HCT116 (cell line): ENCODE results near the gene IGFN1. TPM values are rescaled to one million over a fixed set of nuclear protein-coding genes. Genes with fewer than 3 reads are reported as not detected.

Source experiments
- ATAC-seq: fragments of 200-7000 bp; cut with Tn5 transposase; 2 replicates; pipeline ENCODE4 v1.9.1; 2020; ENCODE audit warnings: mild to moderate bottlenecking, moderate library complexity
- BruUV-seq: library from RNA; stranded (reverse); fragments of 400-500 nt; replicated peaks from 2 replicates; lab custom pipeline; 2021; lab: Mats Ljungman, UMichigan
- CTCF ChIA-PET: fragments of 300-600 bp; sonication (Branson Sonifier 250); formaldehyde crosslinking; loops from one replicate; lab custom pipeline; 2021; ENCODE audit warnings: antibody characterized with exemption; lab: Charles Lee
- POLR2A ChIA-PET: fragments of 300-600, 350-600 bp; sonication (Branson Sonifier 250); formaldehyde crosslinking; loops from one replicate; lab custom pipeline; 2021; ENCODE audit warnings: antibody characterized with exemption; lab: Charles Lee
- RAD21 ChIA-PET, 2 experiments: fragments of 300-600 bp; sonication (Branson Sonifier 250); formaldehyde crosslinking; loops; one replicate each; lab custom pipeline; 2023; ENCODE audit warnings: low total read pairs in 2 of 2; ENCODE audit not compliant: uncharacterized antibody in 2 of 2, unreplicated experiment in 2 of 2, low non-redundant PET in 1 of 2; lab: Charles Lee
- DNase-seq: peaks from one replicate; pipeline ENCODE4 v3.0.0-alpha.2; 2010; ENCODE audit warnings: low read depth, low spot score
- H2AFZ ChIP-seq: fragments of 200-600 bp; shearing (Covaris generic), sonication (generic); 2 replicates; pipeline ENCODE4 v1.6.1; 2017; ENCODE audit warnings: low read depth, mixed run types, mixed read lengths, antibody characterized with exemption, low read length; ENCODE audit not compliant: poor library complexity, severe bottlenecking
- H3K27ac ChIP-seq: 2 replicates; pipeline ENCODE4 v1.5.1; 2012; ENCODE audit warnings: low read depth, low read length
- H3K27me3 ChIP-seq: fragments of 200-600 bp; sonication (generic); 2 replicates; pipeline ENCODE4 v1.6.1; 2016; ENCODE audit warnings: mixed run types, low read length, mixed read lengths; ENCODE audit not compliant: insufficient read depth
- H3K36me3 ChIP-seq, 2 experiments: fragments of 200-500 bp in 1 of 2; fragments of 200-600 bp in 1 of 2; sonication (Bioruptor generic) in 1 of 2; sonication (generic) in 1 of 2; 2 replicates each; pipeline versions ENCODE4 v1.5.1 to v1.6.1; 2014 to 2016; ENCODE audit warnings: low read length in 2 of 2, inconsistent platforms in 1 of 2, mixed read lengths in 1 of 2, mixed run types in 1 of 2; ENCODE audit not compliant: insufficient read depth in 2 of 2, control insufficient read depth in 1 of 2
- H3K4me1 ChIP-seq, 2 experiments: fragments of 200-600 bp in 1 of 2; sonication (generic) in 1 of 2; 2 replicates each; pipeline versions ENCODE4 v1.5.1 to v1.6.1; 2012 to 2017; ENCODE audit warnings: low read length in 2 of 2, inconsistent platforms in 1 of 2, mild to moderate bottlenecking in 1 of 2, mixed read lengths in 1 of 2, mixed run types in 1 of 2, moderate library complexity in 1 of 2; ENCODE audit not compliant: insufficient read depth in 2 of 2, control insufficient read depth in 1 of 2
- H3K4me2 ChIP-seq: fragments of 200-600 bp; sonication (generic); 2 replicates; pipeline ENCODE4 v1.6.1; 2017; ENCODE audit warnings: mixed run types, low read length, mixed read lengths
- H3K4me3 ChIP-seq, 2 experiments: fragments of 200-600 bp in 1 of 2; sonication (generic) in 1 of 2; replicated peaks in 1 of 2; 2 replicates each; pipeline ENCODE4 v1.5.1; 2011 to 2016; ENCODE audit warnings: low read length in 2 of 2, control low read depth in 1 of 2, low read depth in 1 of 2, mild to moderate bottlenecking in 1 of 2, mixed read lengths in 1 of 2, mixed run types in 1 of 2
- H3K79me2 ChIP-seq: fragments of 200-600 bp; sonication (generic); 2 replicates; pipeline ENCODE4 v1.6.1; 2017; ENCODE audit warnings: mild to moderate bottlenecking, mixed run types, low read length, moderate library complexity, mixed read lengths; ENCODE audit not compliant: insufficient read depth
- H3K9ac ChIP-seq: fragments of 200-600 bp; sonication (generic); 2 replicates; pipeline ENCODE4 v1.6.1; 2016; ENCODE audit warnings: low read length, mixed read lengths
- H3K9me2 ChIP-seq: fragments of 200-600 bp; sonication (generic), shearing (Covaris generic); 2 replicates; pipeline ENCODE4 v1.6.1; 2017; ENCODE audit warnings: mixed run types, mild to moderate bottlenecking, moderate library complexity; ENCODE audit not compliant: insufficient read depth
- H3K9me3 ChIP-seq, 2 experiments: fragments of 200-500 bp in 1 of 2; fragments of 200-600 bp in 1 of 2; sonication (Bioruptor generic) in 1 of 2; sonication (generic) in 1 of 2; 2 replicates each; pipeline ENCODE4 v1.6.1; 2014 to 2017; ENCODE audit warnings: low read length in 2 of 2, mixed read lengths in 2 of 2, inconsistent platforms in 1 of 2, low read depth in 1 of 2, mild to moderate bottlenecking in 1 of 2, mixed run types in 1 of 2, moderate library complexity in 1 of 2; ENCODE audit not compliant: control insufficient read depth in 1 of 2, insufficient read depth in 1 of 2
- H4K20me1 ChIP-seq: fragments of 200-600 bp; sonication (generic), shearing (Covaris generic); 2 replicates; pipeline ENCODE4 v1.6.1; 2017; ENCODE audit warnings: mixed run types, mild to moderate bottlenecking, moderate library complexity; ENCODE audit not compliant: insufficient read depth
- CBX3 ChIP-seq: IDR thresholded peaks from 2 replicates; pipeline ENCODE4 v1.6.1; 2012; ENCODE audit warnings: low read depth
- ELF1 ChIP-seq: IDR thresholded peaks from 2 replicates; pipeline ENCODE4 v1.6.1; 2012; ENCODE audit warnings: low read depth, borderline replicate concordance
- EZH2 ChIP-seq: fragments of 200-600 bp; sonication (generic); IDR thresholded peaks from 2 replicates; pipeline ENCODE4 v1.6.1; 2017; ENCODE audit warnings: antibody characterized with exemption, mixed run types
- EZH2phosphoT487 ChIP-seq: fragments of 200-600 bp; IDR thresholded peaks from 2 replicates; pipeline ENCODE4 v1.6.1; 2018; ENCODE audit warnings: antibody characterized with exemption, borderline replicate concordance
- FOSL1 ChIP-seq: IDR thresholded peaks from 2 replicates; pipeline ENCODE4 v1.6.1; 2012; ENCODE audit warnings: low read depth
- POLR2AphosphoS5 ChIP-seq: IDR thresholded peaks from 2 replicates; pipeline ENCODE4 v1.6.1; 2011; ENCODE audit warnings: mild to moderate bottlenecking, low read depth, low read length, moderate library complexity
- RAD21 ChIP-seq: IDR thresholded peaks from 2 replicates; pipeline ENCODE4 v1.6.1; 2012; ENCODE audit warnings: low read depth, mild to moderate bottlenecking
- SRF ChIP-seq: IDR thresholded peaks from 2 replicates; pipeline ENCODE4 v1.6.1; 2012; ENCODE audit warnings: low read depth
- ZFX ChIP-seq: fragments of 450-650 bp; IDR thresholded peaks from 2 replicates; pipeline ENCODE4 v1.6.1; 2017
- intact Hi-C: fragments of 100-400 bp; cut with micrococcal nuclease; formaldehyde crosslinking; loops from 2 replicates; pipeline ENCODE4 v1.10.0; 2022
- total RNA-seq: library from RNA; stranded (reverse); gene quantifications from one replicate; pipeline ENCODE4 v1.2.1, GENCODE V29; 2021; ENCODE audit not compliant: unreplicated experiment
- TF ChIP-seq, protein P1 (sequence below): IDR thresholded peaks from 2 replicates; pipeline ENCODE4 v1.6.1; 2011; ENCODE audit warnings: mild to moderate bottlenecking, low read length, moderate library complexity; ENCODE audit not compliant: insufficient replicate concordance; ENCODE audit errors: extremely low read depth
- TF ChIP-seq, protein P2 (sequence below): IDR thresholded peaks from 2 replicates; pipeline ENCODE4 v1.6.1; 2012
- TF ChIP-seq, protein P3 (sequence below): IDR thresholded peaks from 2 replicates; pipeline ENCODE4 v1.6.1; 2012; ENCODE audit warnings: low read depth
- TF ChIP-seq, protein P4 (sequence below), 3 experiments: fragments of 200-600 bp in 1 of 3; sonication (generic) in 1 of 3; IDR thresholded peaks in 2 of 3; conservative IDR thresholded peaks in 1 of 3; 2 replicates each; pipeline ENCODE4 v1.5.1; 2012 to 2017; ENCODE audit warnings: low read depth in 2 of 3, low read length in 2 of 3, antibody characterized with exemption in 1 of 3, borderline replicate concordance in 1 of 3, control low read depth in 1 of 3, mild to moderate bottlenecking in 1 of 3, mixed read lengths in 1 of 3, mixed run types in 1 of 3, moderate library complexity in 1 of 3; ENCODE audit not compliant: insufficient read depth in 1 of 3

Gene IGFN1
- total RNA-seq, 1 experiment from 2014 or later: not detected

DNA sequence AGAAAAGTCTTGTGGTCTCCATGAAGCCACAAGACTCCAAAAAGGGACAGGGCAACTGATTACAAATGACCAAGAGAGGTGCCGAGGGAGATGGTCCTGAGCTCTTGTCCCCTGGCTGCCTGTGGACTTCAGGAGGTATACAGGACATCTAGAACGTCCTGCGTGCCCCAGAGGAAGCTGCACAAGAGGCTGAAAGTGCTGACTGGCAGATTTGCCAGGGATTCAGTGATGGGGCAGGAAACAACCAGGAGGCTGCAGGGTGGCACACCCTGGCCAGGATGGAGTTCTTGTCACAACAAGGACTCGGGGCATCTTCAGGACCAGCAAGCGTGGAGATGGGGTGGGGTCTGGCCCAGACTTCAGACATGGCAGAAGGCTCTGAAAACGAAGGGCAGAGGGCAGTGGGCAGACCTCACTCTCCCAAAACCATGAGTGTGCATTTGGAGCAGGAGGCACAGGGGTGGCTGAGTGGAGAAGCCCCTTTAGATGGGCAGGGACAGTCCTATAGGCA is 79.3 kb downstream of the IGFN1 start:
- RAD21 ChIA-PET: no interaction called here
- BruUV-seq: no TSS peak
- TF ChIP-seq ELF1 (no peak), SRF (no peak), POLR2AphosphoS5 (no peak), EZH2 (no peak), FOSL1 (no peak), EZH2phosphoT487 (no peak), ZFX (no peak), CBX3 (no peak), RAD21 (no peak)
- TF ChIP-seq, protein P1, sequence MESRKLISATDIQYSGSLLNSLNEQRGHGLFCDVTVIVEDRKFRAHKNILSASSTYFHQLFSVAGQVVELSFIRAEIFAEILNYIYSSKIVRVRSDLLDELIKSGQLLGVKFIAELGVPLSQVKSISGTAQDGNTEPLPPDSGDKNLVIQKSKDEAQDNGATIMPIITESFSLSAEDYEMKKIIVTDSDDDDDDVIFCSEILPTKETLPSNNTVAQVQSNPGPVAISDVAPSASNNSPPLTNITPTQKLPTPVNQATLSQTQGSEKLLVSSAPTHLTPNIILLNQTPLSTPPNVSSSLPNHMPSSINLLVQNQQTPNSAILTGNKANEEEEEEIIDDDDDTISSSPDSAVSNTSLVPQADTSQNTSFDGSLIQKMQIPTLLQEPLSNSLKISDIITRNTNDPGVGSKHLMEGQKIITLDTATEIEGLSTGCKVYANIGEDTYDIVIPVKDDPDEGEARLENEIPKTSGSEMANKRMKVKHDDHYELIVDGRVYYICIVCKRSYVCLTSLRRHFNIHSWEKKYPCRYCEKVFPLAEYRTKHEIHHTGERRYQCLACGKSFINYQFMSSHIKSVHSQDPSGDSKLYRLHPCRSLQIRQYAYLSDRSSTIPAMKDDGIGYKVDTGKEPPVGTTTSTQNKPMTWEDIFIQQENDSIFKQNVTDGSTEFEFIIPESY: no peak
- TF ChIP-seq, protein P2, sequence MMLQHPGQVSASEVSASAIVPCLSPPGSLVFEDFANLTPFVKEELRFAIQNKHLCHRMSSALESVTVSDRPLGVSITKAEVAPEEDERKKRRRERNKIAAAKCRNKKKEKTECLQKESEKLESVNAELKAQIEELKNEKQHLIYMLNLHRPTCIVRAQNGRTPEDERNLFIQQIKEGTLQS: no peak
- TF ChIP-seq, protein P3, sequence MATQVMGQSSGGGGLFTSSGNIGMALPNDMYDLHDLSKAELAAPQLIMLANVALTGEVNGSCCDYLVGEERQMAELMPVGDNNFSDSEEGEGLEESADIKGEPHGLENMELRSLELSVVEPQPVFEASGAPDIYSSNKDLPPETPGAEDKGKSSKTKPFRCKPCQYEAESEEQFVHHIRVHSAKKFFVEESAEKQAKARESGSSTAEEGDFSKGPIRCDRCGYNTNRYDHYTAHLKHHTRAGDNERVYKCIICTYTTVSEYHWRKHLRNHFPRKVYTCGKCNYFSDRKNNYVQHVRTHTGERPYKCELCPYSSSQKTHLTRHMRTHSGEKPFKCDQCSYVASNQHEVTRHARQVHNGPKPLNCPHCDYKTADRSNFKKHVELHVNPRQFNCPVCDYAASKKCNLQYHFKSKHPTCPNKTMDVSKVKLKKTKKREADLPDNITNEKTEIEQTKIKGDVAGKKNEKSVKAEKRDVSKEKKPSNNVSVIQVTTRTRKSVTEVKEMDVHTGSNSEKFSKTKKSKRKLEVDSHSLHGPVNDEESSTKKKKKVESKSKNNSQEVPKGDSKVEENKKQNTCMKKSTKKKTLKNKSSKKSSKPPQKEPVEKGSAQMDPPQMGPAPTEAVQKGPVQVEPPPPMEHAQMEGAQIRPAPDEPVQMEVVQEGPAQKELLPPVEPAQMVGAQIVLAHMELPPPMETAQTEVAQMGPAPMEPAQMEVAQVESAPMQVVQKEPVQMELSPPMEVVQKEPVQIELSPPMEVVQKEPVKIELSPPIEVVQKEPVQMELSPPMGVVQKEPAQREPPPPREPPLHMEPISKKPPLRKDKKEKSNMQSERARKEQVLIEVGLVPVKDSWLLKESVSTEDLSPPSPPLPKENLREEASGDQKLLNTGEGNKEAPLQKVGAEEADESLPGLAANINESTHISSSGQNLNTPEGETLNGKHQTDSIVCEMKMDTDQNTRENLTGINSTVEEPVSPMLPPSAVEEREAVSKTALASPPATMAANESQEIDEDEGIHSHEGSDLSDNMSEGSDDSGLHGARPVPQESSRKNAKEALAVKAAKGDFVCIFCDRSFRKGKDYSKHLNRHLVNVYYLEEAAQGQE: no peak
- TF ChIP-seq, protein P4, sequence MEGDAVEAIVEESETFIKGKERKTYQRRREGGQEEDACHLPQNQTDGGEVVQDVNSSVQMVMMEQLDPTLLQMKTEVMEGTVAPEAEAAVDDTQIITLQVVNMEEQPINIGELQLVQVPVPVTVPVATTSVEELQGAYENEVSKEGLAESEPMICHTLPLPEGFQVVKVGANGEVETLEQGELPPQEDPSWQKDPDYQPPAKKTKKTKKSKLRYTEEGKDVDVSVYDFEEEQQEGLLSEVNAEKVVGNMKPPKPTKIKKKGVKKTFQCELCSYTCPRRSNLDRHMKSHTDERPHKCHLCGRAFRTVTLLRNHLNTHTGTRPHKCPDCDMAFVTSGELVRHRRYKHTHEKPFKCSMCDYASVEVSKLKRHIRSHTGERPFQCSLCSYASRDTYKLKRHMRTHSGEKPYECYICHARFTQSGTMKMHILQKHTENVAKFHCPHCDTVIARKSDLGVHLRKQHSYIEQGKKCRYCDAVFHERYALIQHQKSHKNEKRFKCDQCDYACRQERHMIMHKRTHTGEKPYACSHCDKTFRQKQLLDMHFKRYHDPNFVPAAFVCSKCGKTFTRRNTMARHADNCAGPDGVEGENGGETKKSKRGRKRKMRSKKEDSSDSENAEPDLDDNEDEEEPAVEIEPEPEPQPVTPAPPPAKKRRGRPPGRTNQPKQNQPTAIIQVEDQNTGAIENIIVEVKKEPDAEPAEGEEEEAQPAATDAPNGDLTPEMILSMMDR (IDR thresholded peaks at IDR 0.05 in 2 of 3, conservative IDR thresholded peaks at IDR 0.05 in 1 of 3; ENCODE audit: borderline replicate concordance in 1 of 3, insufficient read depth in 1 of 3, low read depth in 2 of 3, low read length in 2 of 3): no peak

More for the DNA sequence above, 79.3 kb downstream of the IGFN1 start:
- no peaks in the 10 kb centered on the region for H4K20me1 ChIP-seq
- CTCF ChIA-PET: no interaction called here
- H3K79me2 ChIP-seq: no peaks in the 10 kb centered on the region
- no peak overlapping the region for H2AFZ ChIP-seq
- no peak for ATAC-seq
- peaks cover 7 to 40% of the 10 kb centered on the region in 2 experiments for H3K4me1 ChIP-seq
- no peak overlapping the region for H3K27ac ChIP-seq
- H3K27me3 ChIP-seq: peaks cover 11% of the 10 kb centered on the region; the same call in 1 of the 2 replicates
- intact Hi-C loops: loop anchor here (5.0 kb wide), 1 partner anchor 37 kb away; no protein-coding TSS in a partner anchor
- POLR2A ChIA-PET: no interaction called here
- no peaks in the 10 kb centered on the region for H3K9me2 ChIP-seq
- H3K4me2 ChIP-seq: no peak overlapping the region
- H3K9me3 ChIP-seq: no peaks in the 10 kb centered on the region
- H3K36me3 ChIP-seq: no peaks in the 10 kb centered on the region
- H3K4me3 ChIP-seq: no peak overlapping the region
- no peak overlapping the region for H3K9ac ChIP-seq
- no peak for DNase-seq
